Suprapubic skin (tissue), 4 donors: ENCODE data around the gene OR1A2. TPM values are rescaled to one million over a fixed set of nuclear protein-coding genes. Genes with fewer than 3 reads are reported as not detected.

Source experiments
- total RNA-seq, 4 donors: library from RNA; depleted of rRNA; stranded (reverse); fragments of >200 nt; gene quantifications; one replicate each; pipeline ENCODE4 v1.1.0, GENCODE V29; 2016

Gene OR1A2
- total RNA-seq, 4 donors from 2014 or later: not detected

Other genes with a start within 250 kb of the OR1A2 start
- gene OR1D5, start 133.9 kb upstream of the OR1A2 start, total RNA-seq: not detected
- gene OR1D2, start 93.1 kb upstream of the OR1A2 start, total RNA-seq: not detected
- not detected for gene OR1G1, start 70.0 kb upstream of the OR1A2 start, total RNA-seq
- gene OR1A1, start 10.1 kb downstream of the OR1A2 start, total RNA-seq: under 1 TPM in 1 of 4 donors, not detected in 3; 0.21 TPM
- not detected for gene OR3A1, start 100.8 kb downstream of the OR1A2 start, total RNA-seq
- gene OR3A2, start 188.8 kb downstream of the OR1A2 start, total RNA-seq: 1 to 10 TPM in 1 of 4 donors, not detected in 3; 1.4 TPM
- gene OR1E1, start 200.9 kb downstream of the OR1A2 start, total RNA-seq: not detected
- not detected for gene OR3A3, start 213.9 kb downstream of the OR1A2 start, total RNA-seq
- gene OR1E2, start 236.3 kb downstream of the OR1A2 start, total RNA-seq: 1 to 10 TPM in 1 of 4 donors, not detected in 3; 2.1 TPM